ENCODE data around the gene GPR149.

- TF ChIP-seq POLR2AphosphoS5 (IDR thresholded peaks at IDR 0.05; ENCODE audit: low read depth, low read length) (no peak), TAF1 (IDR thresholded peaks at IDR 0.05; ENCODE audit: borderline replicate concordance, low read depth, low read length) (no peak), POLR2A (IDR thresholded peaks at IDR 0.05; ENCODE audit: low read depth, low read length) (no peak)
These were observed 31.7 kb downstream of the GPR149 start for GRCh38 chr3:154398084-154398967.

All from GM12892 (cell line).